Ovary (tissue), 9 donors: ENCODE data around the gene PCNT. TPM values are rescaled to one million over a fixed set of nuclear protein-coding genes. Genes with fewer than 3 reads are reported as not detected.

ENCODE experiments used
- DNase-seq, 5 donors: peaks; one replicate each; pipeline ENCODE4 v3.0.0-alpha.2; 2019 to 2020
- H3K27ac ChIP-seq, 2 donors: fragments of 200-600 bp; one replicate each; pipeline versions ENCODE4 v1.5.1 to v1.8.0; 2019 to 2022
- H3K27me3 ChIP-seq: fragments of 200-600 bp; one replicate; pipeline ENCODE4 v1.8.0; 2022
- H3K36me3 ChIP-seq: fragments of 200-600 bp; sonication (generic); one replicate; pipeline ENCODE4 v1.5.1; 2019
- H3K4me1 ChIP-seq: one replicate; pipeline ENCODE4 v1.8.1; 2013; ENCODE audit warnings: mild to moderate bottlenecking, moderate library complexity; ENCODE audit not compliant: insufficient read depth
- H3K4me3 ChIP-seq: fragments of 200-600 bp; sonication (generic); one replicate; pipeline ENCODE4 v1.5.1; 2017
- H3K9me3 ChIP-seq, 2 donors: fragments of 200-600 bp in 1 of 2; sonication (generic) in 1 of 2; one replicate each; pipeline versions ENCODE4 v1.5.1 to v1.8.1; 2013 to 2019; ENCODE audit warnings: mild to moderate bottlenecking in 1 of 2, moderate library complexity in 1 of 2
- EP300 ChIP-seq: sonication (generic); formaldehyde crosslinking; IDR thresholded peaks from one replicate; pipeline ENCODE4 v1.6.1; 2017; ENCODE audit warnings: antibody characterized with exemption
- POLR2A ChIP-seq: fragments of 450-650 bp; IDR thresholded peaks from one replicate; pipeline ENCODE4 v1.6.1; 2017; ENCODE audit warnings: antibody characterized with exemption, mild to moderate bottlenecking, moderate library complexity
- WGBS, 3 donors: extraction: QIAGEN DNeasy Blood & Tissue Kit in 1 of 3; methylation state at CpG; one replicate each; pipeline versions ENCODE4 v1.1.5 to v1.1.7; 2013 to 2017; 5-methylcytosine and 5-hydroxymethylcytosine counted together
- intact Hi-C, 4 donors: fragments of 100-400 bp; cut with DNase I; formaldehyde crosslinking; loops; one replicate each; pipeline versions ENCODE4 v1.11.0 to v1.15.1; 2022 to 2023
- polyA plus RNA-seq, 2 donors: library from polyadenylated mRNA; stranded (reverse); fragments of 200-250 nt in 1 of 2; fragments of 350-450 nt in 1 of 2; fragmentation: Illumina TruSeq in 1 of 2; extraction: RNeasy Lipid Tissue Mini Kit (QIAGEN cat#74804) in 1 of 2; gene quantifications; one replicate each; pipeline ENCODE4 v1.2.3, GENCODE V29; 2013 to 2014
- total RNA-seq, 7 donors: library from RNA; depleted of rRNA in 2 of 7; stranded (reverse); fragments of >200 nt in 2 of 7; fragmentation: NEBNext Ultra II Directional in 3 of 7; extraction: Animal tissue kit (Norgen Biotek cat#: 25700) in 3 of 7; gene quantifications; one replicate each; pipeline versions ENCODE4 v1.1.0 to v1.2.4, GENCODE V29; 2016 to 2023
- TF ChIP-seq, protein P1 (sequence below), 3 donors: fragments of 450-650 bp in 2 of 3; fragments of 200-600 bp in 1 of 3; IDR thresholded peaks; one replicate each; pipeline versions ENCODE4 v1.5.1 to v1.8.0; 2016 to 2022; ENCODE audit warnings: antibody characterized with exemption in 3 of 3, mild to moderate bottlenecking in 1 of 3
- donor health status: DM: no; HTN: no; CAD: no; lungs with moderate emphysema.
- donor health status: DM: no; HTN: no; CAD: no.
- donor health status: Bipolar disorder and iron deficiency.
- donor health status: DM: yes; HTN: yes; CAD: no.
- donor health status: DM: no; HTN: no; CAD: no.
- donor health status: DM: yes; HTN: yes; CAD: no.

The PCNT gene
- total and polyA plus RNA-seq, 9 donors, result 11.1 to 28.2 (median 18.6) TPM

DNA sequence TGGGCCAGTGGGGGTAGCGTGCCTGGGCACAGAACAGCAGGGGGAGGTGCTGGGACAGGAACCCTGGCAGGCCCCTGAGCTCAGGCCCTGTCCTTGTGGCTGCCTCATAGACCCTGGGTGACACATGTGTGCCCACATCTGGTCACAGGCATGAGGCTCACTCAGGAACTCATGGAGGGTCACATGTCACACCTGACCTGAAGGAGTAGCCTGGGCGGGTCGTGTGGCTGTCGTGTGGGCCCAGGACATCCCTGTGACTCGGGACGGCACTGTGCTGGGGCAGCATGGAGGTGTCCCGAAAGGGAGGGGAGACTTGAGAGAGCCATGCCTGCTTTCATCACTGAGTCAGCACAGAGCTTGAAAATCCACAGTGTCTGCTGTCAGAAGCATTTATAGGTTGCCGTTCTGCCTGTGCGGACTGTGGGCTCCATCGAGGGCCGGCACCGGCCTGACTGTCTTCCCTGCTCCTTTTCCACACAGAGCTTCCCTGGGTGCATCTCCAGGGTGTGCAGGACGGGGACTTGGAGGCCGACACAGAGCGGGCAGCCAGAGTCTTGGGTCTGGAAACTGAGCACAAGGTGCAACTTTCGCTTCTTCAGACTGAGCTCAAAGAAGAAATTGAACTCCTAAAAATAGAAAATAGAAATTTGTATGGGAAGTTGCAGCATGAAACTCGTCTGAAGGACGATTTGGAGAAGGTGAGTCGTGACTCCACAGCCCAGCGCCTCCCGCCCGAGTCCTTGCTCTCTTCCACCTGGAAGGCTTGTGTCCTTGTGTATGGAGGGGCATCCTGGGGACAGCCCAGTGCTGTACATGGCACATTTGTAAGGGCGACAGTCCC is 32.8 kb downstream of the PCNT start:
- no peaks in the 10 kb centered on the region for H3K9me3 ChIP-seq
- no peak for TF ChIP-seq EP300
- TF ChIP-seq POLR2A, result no peak
- TF ChIP-seq, protein P1, sequence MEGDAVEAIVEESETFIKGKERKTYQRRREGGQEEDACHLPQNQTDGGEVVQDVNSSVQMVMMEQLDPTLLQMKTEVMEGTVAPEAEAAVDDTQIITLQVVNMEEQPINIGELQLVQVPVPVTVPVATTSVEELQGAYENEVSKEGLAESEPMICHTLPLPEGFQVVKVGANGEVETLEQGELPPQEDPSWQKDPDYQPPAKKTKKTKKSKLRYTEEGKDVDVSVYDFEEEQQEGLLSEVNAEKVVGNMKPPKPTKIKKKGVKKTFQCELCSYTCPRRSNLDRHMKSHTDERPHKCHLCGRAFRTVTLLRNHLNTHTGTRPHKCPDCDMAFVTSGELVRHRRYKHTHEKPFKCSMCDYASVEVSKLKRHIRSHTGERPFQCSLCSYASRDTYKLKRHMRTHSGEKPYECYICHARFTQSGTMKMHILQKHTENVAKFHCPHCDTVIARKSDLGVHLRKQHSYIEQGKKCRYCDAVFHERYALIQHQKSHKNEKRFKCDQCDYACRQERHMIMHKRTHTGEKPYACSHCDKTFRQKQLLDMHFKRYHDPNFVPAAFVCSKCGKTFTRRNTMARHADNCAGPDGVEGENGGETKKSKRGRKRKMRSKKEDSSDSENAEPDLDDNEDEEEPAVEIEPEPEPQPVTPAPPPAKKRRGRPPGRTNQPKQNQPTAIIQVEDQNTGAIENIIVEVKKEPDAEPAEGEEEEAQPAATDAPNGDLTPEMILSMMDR (IDR thresholded peaks at IDR 0.05), result no peak
- 87 to 90% (median 87%) methylated on average over 23 of the region's 23 CpGs for WGBS, 3 donors
- no peaks in the 10 kb centered on the region for H3K4me1 ChIP-seq
- H3K36me3 ChIP-seq, result no peaks in the 10 kb centered on the region
- H3K27ac ChIP-seq, result no peak overlapping the region
- intact Hi-C loops, result loop anchor here in 1 of 4 donors (10.0 kb wide), 1 partner anchor 58 kb away; no protein-coding TSS in a partner anchor
- H3K27me3 ChIP-seq, result no peaks in the 10 kb centered on the region
- no peak overlapping the region for H3K4me3 ChIP-seq
- no peak for DNase-seq

DNA sequence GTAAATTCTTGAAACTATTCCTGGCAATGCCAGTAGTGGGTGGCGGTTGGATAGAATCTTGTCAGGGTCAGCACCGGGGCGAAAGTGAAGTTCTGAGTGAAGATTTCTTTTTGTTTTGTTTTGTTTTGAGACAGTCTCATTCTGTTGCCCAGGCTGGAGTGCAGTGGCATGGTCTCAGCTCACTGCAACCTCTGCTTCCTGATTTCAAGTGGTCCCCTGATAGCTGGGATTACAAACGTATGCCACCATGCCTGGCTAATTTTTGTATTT is 33.3 kb downstream of the PCNT start:
- 81 to 86% (median 86%) methylated on average over 4 of the region's 4 CpGs for WGBS, 3 donors
- no peak overlapping the region for H3K27ac ChIP-seq
- intact Hi-C loops, result loop anchor here in 1 of 4 donors (10.0 kb wide), 1 partner anchor 58 kb away; no protein-coding TSS in a partner anchor
- no peaks in the 10 kb centered on the region for H3K9me3 ChIP-seq
- no peak overlapping the region for H3K4me3 ChIP-seq
- H3K36me3 ChIP-seq, result no peaks in the 10 kb centered on the region
- TF ChIP-seq, protein P1 (IDR thresholded peaks at IDR 0.05), result no peak
- TF ChIP-seq POLR2A (no peak), EP300 (no peak)
- peaks cover 5% of the 10 kb centered on the region for H3K4me1 ChIP-seq
- no peaks in the 10 kb centered on the region for H3K27me3 ChIP-seq
- DNase-seq, result no peak

DNA sequence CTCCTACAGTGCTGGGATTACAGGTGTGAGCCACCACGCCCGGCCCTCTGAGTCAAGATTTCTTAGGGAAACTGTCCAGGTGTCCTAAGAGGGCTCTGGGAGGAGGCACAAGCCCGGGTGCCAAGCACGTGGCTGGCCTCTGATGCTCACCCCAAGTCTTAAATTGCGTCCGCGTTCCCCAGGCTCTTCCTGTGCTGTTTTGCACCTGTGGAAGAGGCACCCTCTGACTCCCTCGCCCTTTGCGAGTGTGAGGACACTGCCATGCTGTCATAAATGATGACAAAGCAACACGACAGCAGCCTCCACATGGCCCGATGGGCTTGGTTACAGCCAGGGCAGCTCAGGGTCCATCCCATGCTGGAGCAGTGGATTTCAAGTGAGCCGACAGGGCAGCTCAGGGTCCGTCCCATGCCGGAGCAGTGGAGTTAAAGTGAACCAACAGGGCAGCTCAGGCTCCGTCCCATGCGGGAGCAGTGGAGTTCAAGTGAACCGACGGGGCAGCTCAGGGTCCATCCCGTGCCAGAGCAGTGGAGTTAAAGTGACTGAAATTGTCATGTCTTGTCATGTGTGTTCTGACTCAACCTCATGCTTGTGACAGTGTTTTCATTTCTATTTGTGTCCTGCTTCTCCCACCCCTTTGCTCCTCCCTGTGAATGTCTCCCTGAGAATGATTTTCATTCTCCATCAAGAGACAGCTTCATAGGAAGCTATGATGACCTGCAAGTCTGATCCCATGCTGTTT is 33.9 kb downstream of the PCNT start:
- WGBS, 3 donors, result 88 to 93% (median 89%) methylated on average over 19 of the region's 19 CpGs
- TF ChIP-seq EP300, result no peak
- TF ChIP-seq, protein P1 (IDR thresholded peaks at IDR 0.05), result no peak
- no peak for DNase-seq
- H3K4me1 ChIP-seq, result peaks cover 7% of the 10 kb centered on the region
- H3K4me3 ChIP-seq, result no peak overlapping the region
- H3K27ac ChIP-seq, result no peak overlapping the region
- no peaks in the 10 kb centered on the region for H3K9me3 ChIP-seq
- H3K27me3 ChIP-seq, result no peaks in the 10 kb centered on the region
- intact Hi-C loops, result loop anchor here in 1 of 4 donors (10.0 kb wide), 1 partner anchor 57 kb away; no protein-coding TSS in a partner anchor
- H3K36me3 ChIP-seq, result no peaks in the 10 kb centered on the region

DNA sequence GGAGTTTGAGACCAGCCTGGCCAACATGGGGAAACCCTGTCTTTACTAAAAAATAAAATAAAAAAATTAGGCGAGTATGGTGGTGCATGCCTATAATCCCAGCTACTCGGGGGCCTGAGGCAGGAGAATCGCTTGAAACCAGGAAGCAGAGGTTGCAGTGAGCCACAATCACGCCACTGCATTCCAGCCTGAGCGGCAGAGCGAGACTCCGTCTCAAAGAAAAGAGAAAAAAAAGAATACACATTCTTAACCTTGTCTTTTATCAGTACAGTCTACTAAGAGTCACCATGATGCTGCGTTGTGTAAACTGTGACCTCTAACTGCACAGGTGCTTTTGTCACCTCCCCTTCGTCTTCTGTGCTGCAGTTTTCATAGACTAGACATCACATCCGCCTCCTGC is 37.2 kb downstream of the PCNT start:
- Histone ChIP-seq H3K4me1 (peaks cover 12% of the 10 kb centered on the region), H3K27me3 (no peaks in the 10 kb centered on the region), H3K9me3 (no peaks in the 10 kb centered on the region), H3K36me3 (no peaks in the 10 kb centered on the region), H3K4me3 (no peak overlapping the region), H3K27ac (no peak overlapping the region)
- intact Hi-C loops, result no loop called here
- WGBS, 3 donors, result 91 to 94% (median 92%) methylated on average over 10 of the region's 10 CpGs
- TF ChIP-seq POLR2A, result no peak
- TF ChIP-seq, protein P1 (IDR thresholded peaks at IDR 0.05), result no peak
- TF ChIP-seq EP300, result no peak
- no peak for DNase-seq
